Measurements from ENCODE around the gene BTNL3.

GRCh38 chr5:181024245-181025064, 35.8 kb downstream of the BTNL3 start:
- TF ChIP-seq CTCF (IDR thresholded peaks at IDR 0.05) (no peak), POLR2A (IDR thresholded peaks at IDR 0.05) (no peak)
